HG03060 (cell line): ENCODE results near the gene AKAP10.
"Not testable (repeated sequence)": the region's sequence is repeated elsewhere in the genome, so short reads cannot be mapped to it uniquely, and the experiment has no call there.

Source experiments
- ATAC-seq: cut with Tn5 transposase; IDR thresholded peaks from one replicate; pipeline ENCODE4 v1.9.1; 2021; ENCODE audit warnings: low read depth, moderate number of reproducible peaks; ENCODE audit not compliant: unreplicated experiment

Gene AKAP10

DNA sequence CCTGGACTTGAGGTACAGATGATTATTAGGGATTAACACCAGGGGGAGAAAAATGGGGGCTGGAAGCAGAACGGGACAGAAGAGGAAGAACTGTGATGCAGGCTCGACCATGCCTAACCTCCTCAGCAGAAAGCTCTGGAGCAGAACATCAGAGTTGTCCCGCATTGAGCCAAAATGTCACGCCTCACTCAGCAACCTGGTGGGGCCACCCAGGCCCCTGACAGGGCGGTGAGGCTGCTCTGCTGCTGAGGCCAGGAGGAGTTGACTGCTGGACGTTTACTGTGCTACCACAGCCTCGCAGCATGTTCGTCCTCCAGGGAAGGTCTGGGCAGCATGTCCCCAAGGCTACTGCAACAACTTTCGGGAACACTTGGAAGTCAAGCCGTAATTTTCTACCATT, 103.4 kb downstream of the AKAP10 start:
- no peak for ATAC-seq

DNA sequence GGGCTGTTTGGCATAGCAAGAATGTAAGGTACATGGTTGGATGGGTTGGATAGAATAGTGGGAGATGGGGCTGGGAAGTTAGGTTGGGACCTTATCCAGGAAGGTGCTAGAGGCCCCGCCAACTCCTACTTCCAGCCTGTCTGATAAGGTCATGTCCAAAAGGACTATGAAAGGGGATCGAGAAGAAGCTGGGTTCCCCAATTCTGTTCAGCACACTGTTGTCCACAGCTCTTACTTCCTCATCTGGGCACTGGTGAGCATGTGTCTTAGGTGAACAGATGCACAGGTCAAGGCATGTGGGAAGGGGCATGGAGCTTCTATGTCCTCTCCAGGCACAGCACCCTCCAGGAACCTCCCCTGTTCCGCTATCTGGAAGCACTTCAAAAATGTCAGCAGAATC, 104.3 kb downstream of the AKAP10 start:
- no peak for ATAC-seq

DNA sequence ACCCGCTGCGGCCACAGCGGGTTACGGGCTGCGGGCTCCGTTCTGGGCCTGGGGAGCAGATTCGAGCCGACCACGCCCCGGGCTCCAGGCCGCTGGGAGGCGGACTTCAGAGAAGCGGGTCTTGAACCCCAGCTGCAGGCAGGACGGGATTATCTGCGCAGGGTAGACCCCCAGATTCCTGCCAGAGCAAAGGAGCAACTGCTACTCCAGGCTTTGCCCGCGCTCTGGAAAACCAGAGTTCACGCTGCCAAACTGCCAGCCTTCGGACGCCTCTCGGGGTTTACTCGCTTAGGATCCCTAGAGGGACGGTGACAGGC, 109.6 kb downstream of the AKAP10 start:
- ATAC-seq, result no peak

DNA sequence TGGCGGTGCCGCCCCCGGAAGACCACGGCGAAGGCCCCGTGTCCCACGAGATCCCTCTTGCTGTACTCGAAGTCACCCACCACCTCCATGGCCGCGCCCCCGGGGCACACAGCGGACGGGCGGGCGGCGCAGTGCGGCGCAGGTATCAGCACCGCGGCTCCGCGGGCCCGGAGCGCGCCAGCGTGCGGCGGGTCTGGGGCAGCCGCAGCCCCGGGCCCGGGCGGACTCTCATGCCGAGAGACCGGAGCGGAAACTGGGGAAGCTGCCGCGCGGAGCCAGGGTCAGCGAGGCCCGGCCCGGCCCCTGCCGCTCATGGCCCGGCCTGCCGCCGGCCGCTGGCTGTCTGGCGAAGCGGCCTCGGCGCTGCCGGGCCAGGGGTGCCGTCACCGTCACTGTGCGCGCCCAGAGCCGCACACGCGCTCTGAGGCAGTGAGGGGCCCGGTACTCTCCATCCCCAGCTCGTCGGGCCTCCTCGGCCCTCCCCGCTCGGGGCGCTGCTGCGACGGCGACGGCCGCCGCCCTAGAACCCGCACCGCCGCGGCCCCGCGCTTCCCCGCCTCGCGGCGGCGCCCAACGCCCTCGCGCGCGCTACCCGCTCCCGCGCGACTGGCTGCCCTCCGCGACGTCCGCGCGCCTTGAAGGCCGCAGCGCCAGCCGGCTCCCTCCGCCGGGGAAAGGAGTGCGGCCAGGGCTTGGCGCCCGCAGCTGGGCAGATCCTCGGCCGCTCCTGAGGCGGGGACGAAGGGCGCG, 110.1 kb downstream of the AKAP10 start, which contains the start of gene ULK2:
Gene ULK2, minus strand, starts transcription at position 608 of the 750 bp plus-strand sequence. Its CDS starts 519 bp downstream, at position 89.
- ATAC-seq, result no peak

DNA sequence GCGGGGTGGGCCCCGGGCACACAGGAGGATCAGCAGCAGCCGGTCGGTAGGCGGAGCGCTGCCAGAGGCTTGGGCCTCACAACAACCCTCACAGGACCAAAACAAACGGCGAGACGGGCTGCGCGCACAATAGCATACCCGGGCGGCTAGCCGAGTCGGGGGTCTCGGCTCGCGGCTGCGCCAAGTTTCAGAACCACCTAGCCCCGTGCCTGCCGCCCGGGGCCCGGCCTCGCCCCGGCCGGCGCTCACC, 110.6 kb downstream of the AKAP10 start:
- no peak for ATAC-seq

DNA sequence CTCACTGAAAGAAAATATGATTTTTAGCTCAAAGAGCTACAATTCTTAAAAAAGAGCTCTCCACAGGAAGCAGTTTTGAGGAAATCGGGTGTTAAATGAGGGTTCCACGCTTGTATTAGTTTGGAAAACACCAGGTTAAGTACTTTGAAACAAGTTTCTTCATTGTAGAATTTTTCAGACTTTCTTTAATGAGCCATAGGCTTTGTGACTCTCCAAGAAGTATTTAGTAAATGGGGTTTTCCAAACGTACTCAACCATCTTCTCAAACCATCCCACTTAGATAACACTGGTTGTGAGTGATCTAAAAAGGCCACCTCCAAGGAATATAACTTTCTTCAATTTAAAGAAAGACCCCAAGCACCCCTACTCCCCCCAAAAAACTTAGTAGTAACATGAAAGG, 112.6 kb downstream of the AKAP10 start:
- ATAC-seq, result no peak

DNA sequence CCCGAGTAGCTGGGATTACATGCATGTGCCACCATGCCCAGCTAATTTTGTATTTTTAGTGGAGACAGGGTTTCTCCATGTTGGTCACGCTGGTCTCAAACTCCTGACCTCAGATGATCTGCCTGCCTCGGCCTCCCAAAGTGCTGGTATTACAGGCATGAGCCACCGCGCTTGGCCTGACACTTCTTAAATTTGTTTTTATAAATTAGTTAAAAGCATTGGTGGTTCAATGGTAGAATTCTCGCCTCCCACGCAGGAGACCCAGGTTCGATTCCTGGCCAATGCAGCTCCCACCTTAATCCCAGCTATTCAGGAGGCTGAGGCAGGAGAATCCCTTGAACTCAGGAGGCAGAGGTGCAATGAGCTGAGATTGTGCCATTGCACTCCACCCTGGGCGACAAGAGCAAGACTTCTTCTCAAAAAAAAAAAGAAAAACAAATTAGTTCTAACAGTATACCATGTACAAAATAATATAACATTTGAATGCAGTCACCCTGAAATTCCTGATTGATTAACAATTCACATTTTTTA, 116.9 kb downstream of the AKAP10 start:
- not testable (repeated sequence) for ATAC-seq

DNA sequence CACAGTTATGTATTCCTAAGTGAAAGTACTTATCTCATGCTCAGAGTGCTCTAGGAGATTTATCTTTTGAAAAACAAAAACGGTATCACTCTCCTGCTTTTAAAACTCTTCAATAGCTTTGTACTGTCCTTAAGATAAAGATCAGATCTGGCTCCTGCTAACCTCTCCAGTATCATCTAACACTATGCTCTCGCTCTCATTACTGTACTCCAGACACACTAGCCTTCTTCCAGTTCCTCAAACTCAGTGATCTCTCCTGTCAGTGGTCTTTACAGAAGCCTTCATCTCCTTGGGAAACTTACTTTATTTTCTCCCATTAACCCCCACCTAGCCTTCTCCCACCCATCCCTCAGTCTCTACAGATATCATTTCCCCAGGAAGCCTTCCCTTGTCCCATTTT, 120.0 kb downstream of the AKAP10 start:
- ATAC-seq, result no peak
